Stimulated activated naive B cell treated with anti-CD40 and anti-IgM and Interleukin-4, amounts not matched to agents 10 μg/mL and 1 μg/mL and 100 μg/mL, for 72 hours (primary cell): Measurements from ENCODE around the gene NOTCH4.

Source experiments
- ATAC-seq, 2 donors: fragments of 150-1000 bp; cut with Tn5 transposase; replicated peaks; 2 replicates each; pipeline ENCODE4 v1.10.0; 2021; ENCODE audit warnings: moderate library complexity in 1 of 2
- DNase-seq: peaks from one replicate; pipeline ENCODE4 v3.0.0; 2021
- H3K27ac Mint-ChIP-seq: one replicate; pipeline ENCODE4 v1.8.0; 2022; ENCODE audit warnings: mild to moderate bottlenecking, mixed read lengths
- H3K27me3 Mint-ChIP-seq, 2 donors: one replicate each; pipeline ENCODE4 v1.8.0; 2022; ENCODE audit warnings: mixed read lengths in 2 of 2
- H3K36me3 Mint-ChIP-seq, 2 donors: one replicate each; pipeline ENCODE4 v1.8.0; 2022; ENCODE audit warnings: mixed read lengths in 2 of 2, mild to moderate bottlenecking in 1 of 2
- H3K4me1 Mint-ChIP-seq, 2 donors: one replicate each; pipeline ENCODE4 v1.8.0; 2022; ENCODE audit warnings: mixed read lengths in 2 of 2, mild to moderate bottlenecking in 1 of 2
- H3K4me3 Mint-ChIP-seq, 2 donors: one replicate each; pipeline ENCODE4 v1.8.0; 2022; ENCODE audit warnings: mild to moderate bottlenecking in 2 of 2, mixed read lengths in 2 of 2, moderate library complexity in 1 of 2
- H3K9me3 Mint-ChIP-seq, 2 donors: one replicate each; pipeline ENCODE4 v1.8.0; 2022; ENCODE audit warnings: mixed read lengths in 2 of 2, mild to moderate bottlenecking in 1 of 2

Gene NOTCH4

DNA sequence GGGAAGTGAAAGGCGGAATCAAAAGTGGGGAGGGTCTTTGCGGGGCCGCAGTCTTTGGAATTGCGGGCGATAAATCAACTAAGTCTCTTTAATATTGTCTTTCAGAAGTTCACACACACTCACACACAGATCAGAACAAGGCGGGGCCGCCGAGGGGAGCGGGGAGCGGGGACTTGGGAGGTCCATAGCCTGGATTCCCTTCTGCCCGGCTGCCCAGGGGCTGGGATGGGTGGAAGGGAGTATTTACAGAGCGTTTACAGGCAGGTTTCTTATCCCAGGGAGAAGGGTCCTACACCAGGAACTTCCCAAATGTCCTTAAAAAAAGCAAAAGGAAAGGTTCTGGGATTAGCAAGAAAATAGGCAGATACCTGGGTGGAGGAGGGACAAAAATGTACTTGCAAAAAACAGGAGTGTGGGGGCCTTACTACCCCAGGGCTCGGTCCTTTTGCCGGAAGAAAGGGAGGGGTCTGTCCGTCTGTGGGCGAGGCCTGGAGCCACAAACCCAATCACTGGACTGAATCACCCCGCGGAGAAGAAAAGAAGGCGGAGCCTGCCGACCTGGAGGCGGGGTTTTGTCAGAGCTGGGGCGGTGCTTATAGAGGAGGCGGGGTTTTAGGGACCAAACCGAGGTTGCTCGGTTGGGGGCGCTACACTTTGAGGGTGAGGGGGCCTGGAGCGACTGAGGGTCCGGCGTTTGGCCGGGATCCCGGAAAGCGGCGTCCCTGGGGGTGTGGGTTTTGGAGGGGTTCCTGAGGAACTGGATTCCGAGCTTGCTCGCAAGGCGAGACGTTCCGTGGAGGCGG lies 75.4 kb downstream of the NOTCH4 start:
- peaks cover 31 to 37% of the 10 kb centered on the region in 2 donors for H3K4me1 Mint-ChIP-seq
- DNase-seq (peak; percentile 45), ATAC-seq (peak; percentile 72 to 77)
- peaks cover 3 to 12% of the 10 kb centered on the region in 2 donors for H3K36me3 Mint-ChIP-seq
- no peaks in the 10 kb centered on the region for H3K9me3 Mint-ChIP-seq
- peak overlapping the region; percentile 77 to 87 for H3K4me3 Mint-ChIP-seq
- no peak overlapping the region for H3K27ac Mint-ChIP-seq
- H3K27me3 Mint-ChIP-seq = peaks cover 69 to 75% of the 10 kb centered on the region in 2 donors

- H3K36me3 Mint-ChIP-seq = peaks cover 3 to 12% of the 10 kb centered on the region in 2 donors
- H3K9me3 Mint-ChIP-seq = no peaks in the 10 kb centered on the region
- H3K4me3 Mint-ChIP-seq = no peak overlapping the region
- DNase-seq (no peak), ATAC-seq (no peak)
- peaks cover 61 to 66% of the 10 kb centered on the region in 2 donors for H3K27me3 Mint-ChIP-seq
- peaks cover 24 to 30% of the 10 kb centered on the region in 2 donors for H3K4me1 Mint-ChIP-seq
- H3K27ac Mint-ChIP-seq = no peak overlapping the region
Observed at GRCh38 chr6:32147401-32148132, 76.3 kb downstream of the NOTCH4 start.

- Mint-ChIP-seq H3K27ac (no peak overlapping the region), H3K4me3 (no peak overlapping the region), H3K4me1 (peaks cover 24 to 26% of the 10 kb centered on the region in 2 donors), H3K27me3 (peaks cover 58 to 64% of the 10 kb centered on the region in 2 donors), H3K9me3 (no peaks in the 10 kb centered on the region), H3K36me3 (peaks cover 3 to 12% of the 10 kb centered on the region in 2 donors)
- ATAC-seq (no peak), DNase-seq (no peak)
Observed at GRCh38 chr6:32146687-32147086, 77.2 kb downstream of the NOTCH4 start.

DNA sequence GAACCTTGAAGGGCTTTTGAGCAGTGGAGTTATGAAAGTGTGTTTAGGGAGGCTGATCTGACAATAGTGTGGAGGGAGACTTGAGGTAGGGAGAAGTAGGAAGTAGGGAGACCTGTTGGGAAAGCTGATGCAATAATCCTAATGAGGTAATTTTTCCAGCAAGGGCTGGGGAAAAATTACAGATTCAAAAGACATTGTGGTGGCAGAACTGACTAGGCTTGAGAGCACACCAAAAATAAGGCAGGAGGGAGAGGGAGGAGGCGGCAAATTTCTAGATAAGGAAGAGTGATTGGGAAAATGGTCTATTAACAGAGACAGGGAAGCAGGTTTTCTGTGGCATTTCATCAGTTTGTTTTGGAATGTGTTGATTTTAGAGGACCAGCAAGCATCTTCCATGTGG lies 77.6 kb downstream of the NOTCH4 start:
- H3K4me3 Mint-ChIP-seq = no peak overlapping the region

More for the DNA sequence above, 77.6 kb downstream of the NOTCH4 start:
- H3K27ac Mint-ChIP-seq = no peak overlapping the region
- peaks cover 21 to 24% of the 10 kb centered on the region in 2 donors for H3K4me1 Mint-ChIP-seq
- H3K36me3 Mint-ChIP-seq = peaks cover 3 to 12% of the 10 kb centered on the region in 2 donors
- H3K27me3 Mint-ChIP-seq = peaks cover 57 to 64% of the 10 kb centered on the region in 2 donors
- no peak for ATAC-seq
- no peak for DNase-seq
- no peaks in the 10 kb centered on the region for H3K9me3 Mint-ChIP-seq
